NCI-H2196 treated with DMSO at 0.1 percent for 48 hours (cell line): ENCODE measurements around the gene WDFY3.

Experiments used
- DNase-seq: peaks from one replicate; lab custom pipeline; 2025; ENCODE audit not compliant: unreplicated experiment; lab: John Stamatoyannopoulos, UW

Gene WDFY3

DNA sequence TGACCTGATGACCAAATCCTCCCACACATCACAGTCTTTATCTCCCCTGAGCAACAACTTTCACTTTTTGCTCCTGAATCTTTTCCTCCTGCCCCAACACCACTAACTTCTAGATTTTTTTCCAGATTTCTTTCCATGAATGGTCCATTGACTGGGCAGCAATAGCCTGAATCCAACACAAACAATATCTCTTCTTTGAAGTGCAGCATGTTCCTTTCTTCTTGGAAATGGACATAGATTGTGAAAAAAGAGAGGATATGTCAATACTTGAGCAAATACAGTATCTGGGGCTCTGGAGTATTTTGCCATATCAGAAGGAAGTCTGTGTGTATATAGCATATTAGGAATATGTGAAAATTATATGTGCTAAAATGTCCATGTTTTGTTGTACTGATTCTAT lies 328.4 kb downstream of the WDFY3 start:
- DNase-seq = no peak

DNA sequence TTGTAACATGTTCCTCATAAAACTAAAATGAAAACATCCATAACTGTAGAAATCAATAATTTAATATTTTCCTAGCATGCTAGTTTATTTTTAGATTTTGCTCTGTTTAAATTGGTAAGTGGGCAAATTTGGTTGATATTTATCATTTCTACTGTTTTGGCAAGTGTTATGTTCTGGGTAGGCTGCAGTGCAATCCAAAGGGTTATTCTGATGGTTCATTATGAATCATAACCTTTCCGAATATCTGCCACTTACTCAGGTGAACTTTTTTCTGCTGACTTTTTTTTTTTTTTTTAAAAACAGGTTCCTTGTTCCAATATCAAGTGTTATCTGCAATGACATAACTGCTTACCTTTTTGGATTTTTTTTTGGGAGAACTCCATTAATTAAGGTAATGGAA lies 331.5 kb downstream of the WDFY3 start:
- no peak for DNase-seq

DNA sequence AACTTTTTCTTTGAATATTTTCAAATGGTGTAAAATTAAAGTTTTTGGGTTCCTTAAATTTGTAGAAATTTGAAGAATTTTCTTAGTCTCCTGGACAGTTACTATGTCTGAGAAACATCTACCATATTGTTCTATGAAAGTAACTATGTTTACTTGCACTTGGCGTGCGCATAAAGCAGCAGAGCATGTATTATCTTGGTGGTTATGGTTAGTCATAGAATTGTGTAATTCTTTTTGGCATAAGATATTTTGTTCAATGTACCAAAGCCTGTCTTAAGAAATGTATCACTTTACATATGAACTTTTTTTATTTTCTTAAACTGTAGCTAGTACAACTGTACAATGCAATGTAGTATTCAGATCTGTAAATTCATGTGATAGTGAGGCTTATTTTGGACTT lies 334.4 kb downstream of the WDFY3 start:
- DNase-seq = no peak

DNA sequence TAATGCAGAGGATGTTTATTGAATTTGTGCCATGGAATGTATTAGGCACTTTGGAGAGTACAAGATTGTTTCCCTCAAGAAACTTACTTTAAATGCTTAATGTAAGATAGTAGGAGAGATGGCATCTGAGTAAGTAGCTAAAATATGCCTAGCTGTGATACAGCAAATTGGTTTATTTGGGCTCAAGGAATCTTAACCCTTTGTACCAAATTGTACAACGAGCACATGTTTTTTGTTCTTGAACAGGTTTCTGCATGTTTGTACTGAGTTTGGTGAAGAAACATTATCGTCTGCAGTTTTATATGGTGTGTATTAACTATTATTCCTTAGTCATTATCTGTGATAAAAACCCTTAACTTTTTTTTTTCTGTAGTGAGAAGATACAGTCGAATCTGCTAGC lies 334.9 kb downstream of the WDFY3 start:
- DNase-seq = no peak

DNA sequence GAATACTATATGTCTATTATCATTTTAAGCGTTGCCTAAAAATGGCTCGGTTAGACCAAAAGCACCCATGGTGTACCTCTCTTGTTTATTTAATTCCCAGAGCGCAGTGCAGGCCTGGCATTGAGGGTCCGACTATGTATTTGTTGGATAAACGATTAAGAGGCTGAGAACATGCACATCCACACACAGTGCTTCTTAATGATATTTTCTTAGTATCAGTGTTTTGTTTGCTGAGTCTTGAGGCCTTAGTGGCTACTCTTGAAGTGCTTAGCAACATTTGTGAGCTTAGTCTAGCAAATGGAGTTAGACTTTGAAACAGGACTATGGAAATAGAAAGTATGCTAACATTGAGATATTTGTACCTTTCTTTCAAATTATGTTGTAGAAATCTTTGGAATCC lies 339.8 kb downstream of the WDFY3 start:
- no peak for DNase-seq

DNA sequence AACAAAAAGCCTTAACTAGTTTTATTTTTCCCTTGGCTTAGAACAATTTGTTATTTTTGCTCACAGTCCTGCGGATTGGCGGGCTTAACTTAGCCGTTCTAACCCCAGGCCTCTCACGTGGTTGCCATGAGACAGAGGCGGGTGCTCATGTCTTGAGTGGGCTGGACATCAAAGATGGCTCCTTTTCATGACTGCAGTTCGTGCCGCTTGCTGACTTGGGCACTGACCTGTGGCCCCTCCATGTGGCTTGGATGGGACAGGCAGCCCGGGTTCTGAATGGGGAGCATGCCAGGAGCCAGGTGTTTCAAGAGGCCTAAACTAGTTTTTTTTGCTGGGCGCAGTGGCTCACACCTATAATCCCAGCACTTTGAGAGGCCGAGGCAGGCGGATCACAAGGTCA lies 342.8 kb downstream of the WDFY3 start:
- no peak for DNase-seq

DNA sequence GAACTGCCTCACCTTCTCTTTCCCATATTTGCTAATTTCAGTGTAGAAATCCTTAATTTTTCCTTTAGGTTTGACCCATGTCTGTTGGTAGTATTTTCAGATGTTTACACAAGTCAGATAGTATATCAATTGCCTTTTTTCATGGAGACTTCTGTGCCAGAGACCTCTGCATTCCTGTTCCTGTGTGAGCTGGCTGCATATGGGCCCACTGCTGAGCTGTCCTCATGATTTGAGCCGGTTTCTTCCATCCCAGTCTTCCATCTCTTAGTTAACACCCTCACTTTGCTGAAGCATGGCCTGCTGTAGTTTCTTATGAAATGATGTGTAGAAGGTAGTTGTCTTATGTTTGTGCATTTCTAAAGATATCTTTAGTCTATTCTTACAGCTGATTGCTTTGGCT lies 343.5 kb downstream of the WDFY3 start:
- no peak for DNase-seq
